H1 (cell line): Measurements from ENCODE around the gene GCSAM. TPM values are rescaled to one million over a fixed set of nuclear protein-coding genes. Genes with fewer than 3 reads are reported as not detected.

ENCODE experiments used
- CTCF ChIA-PET: fragments of 300-600 bp; sonication (Branson Sonifier 250); formaldehyde crosslinking; loops from one replicate; lab custom pipeline; 2021; ENCODE audit not compliant: partially characterized antibody; lab: Charles Lee
- POLR2A ChIA-PET: fragments of 300-600 bp; sonication (Branson Sonifier 250); formaldehyde crosslinking; loops from one replicate; lab custom pipeline; 2021; ENCODE audit warnings: inconsistent platforms; ENCODE audit not compliant: partially characterized antibody; lab: Charles Lee
- DNase-seq, 2 experiments: peaks; one replicate each; pipeline versions ENCODE4 v3.0.0 to v3.0.0-alpha.2; 2010 to 2022; ENCODE audit warnings: low spot score in 2 of 2, low read depth in 1 of 2, mixed read lengths in 1 of 2
- FAIRE-seq: peaks from 2 replicates; lab custom pipeline; 2011; peaks lifted over from hg19 to GRCh38; lab: Jason Lieb, UNC
- H2AFZ ChIP-seq: 2 replicates; pipeline ENCODE4 v1.8.1; 2012; ENCODE audit warnings: low read length, inconsistent platforms
- H2AK5ac ChIP-seq: 2 replicates; pipeline ENCODE4 v1.6.1; 2013; ENCODE audit warnings: low read depth, low read length
- H2BK120ac ChIP-seq: replicated peaks from 2 replicates; pipeline ENCODE3; 2013; ENCODE audit warnings: low read depth, low read length, inconsistent platforms
- H2BK12ac ChIP-seq: 2 replicates; pipeline ENCODE4 v1.6.1; 2013; ENCODE audit warnings: low read depth, low read length
- H2BK15ac ChIP-seq: 2 replicates; pipeline ENCODE4 v1.6.1; 2013; ENCODE audit warnings: low read length
- H2BK20ac ChIP-seq: 2 replicates; pipeline ENCODE4 v1.6.1; 2013; ENCODE audit warnings: low read length
- H2BK5ac ChIP-seq: 2 replicates; pipeline ENCODE4 v1.6.1; 2013; ENCODE audit warnings: low read depth, low read length
- H3K14ac ChIP-seq: 2 replicates; pipeline ENCODE4 v1.6.1; 2013; ENCODE audit warnings: inconsistent platforms; ENCODE audit not compliant: insufficient read length
- H3K18ac ChIP-seq: 2 replicates; pipeline ENCODE4 v1.6.1; 2013; ENCODE audit warnings: low read length; ENCODE audit errors: extremely low read depth
- H3K23ac ChIP-seq: 2 replicates; pipeline ENCODE4 v1.6.1; 2013; ENCODE audit warnings: inconsistent platforms; ENCODE audit not compliant: insufficient read length
- H3K23me2 ChIP-seq: 2 replicates; pipeline ENCODE4 v1.6.1; 2013; ENCODE audit warnings: low read depth, low read length
- H3K27ac ChIP-seq: 2 replicates; pipeline ENCODE4 v1.6.1; 2011; ENCODE audit warnings: low read depth, low read length, inconsistent platforms
- H3K27me3 ChIP-seq, 4 experiments: replicated peaks in 1 of 4; 1 replicate in 1 of 4; 2 replicates in 3 of 4; pipeline versions ENCODE4 v1.6.1 to v1.8.1; 2011 to 2013; ENCODE audit warnings: low read length in 3 of 4, mild to moderate bottlenecking in 3 of 4, inconsistent platforms in 2 of 4, mixed read lengths in 2 of 4, moderate library complexity in 1 of 4; ENCODE audit not compliant: control insufficient read depth in 3 of 4, insufficient read depth in 3 of 4; ENCODE audit errors: extremely low read depth in 1 of 4
- H3K36me3 ChIP-seq, 4 experiments: 2 replicates each; pipeline versions ENCODE4 v1.6.1 to v1.8.1; 2011 to 2013; ENCODE audit warnings: mild to moderate bottlenecking in 4 of 4, low read length in 3 of 4, moderate library complexity in 2 of 4, control low read depth in 1 of 4, inconsistent platforms in 1 of 4; ENCODE audit not compliant: insufficient read depth in 4 of 4, control insufficient read depth in 2 of 4
- H3K4ac ChIP-seq: replicated peaks from 2 replicates; pipeline ENCODE3; 2013; ENCODE audit warnings: low read length, low read depth, mixed read lengths, inconsistent platforms; ENCODE audit not compliant: insufficient read length
- H3K4me1 ChIP-seq, 4 experiments: replicated peaks in 1 of 4; 1 replicate in 1 of 4; 2 replicates in 3 of 4; pipeline versions ENCODE4 v1.6.1 to v1.8.1; 2011 to 2013; ENCODE audit warnings: low read length in 3 of 4, inconsistent platforms in 2 of 4, mixed read lengths in 1 of 4; ENCODE audit not compliant: insufficient read depth in 4 of 4, control insufficient read depth in 3 of 4
- H3K4me2 ChIP-seq, 2 experiments: 2 replicates each; pipeline versions ENCODE4 v1.6.1 to v1.8.1; 2011 to 2013; ENCODE audit warnings: low read depth in 2 of 2, low read length in 2 of 2, control low read depth in 1 of 2, inconsistent platforms in 1 of 2, mild to moderate bottlenecking in 1 of 2; ENCODE audit not compliant: insufficient read depth in 1 of 2
- H3K4me3 ChIP-seq, 4 experiments: fragments of 200-600, 300-600 bp in 1 of 4; sonication (generic), shearing (Covaris generic), sonication (Bioruptor Twin) in 1 of 4; 2 replicates each; pipeline versions ENCODE4 v1.5.1 to v1.8.1; 2011 to 2016; ENCODE audit warnings: low read length in 4 of 4, low read depth in 3 of 4, control low read depth in 2 of 4, inconsistent platforms in 2 of 4, mild to moderate bottlenecking in 2 of 4, mixed read lengths in 1 of 4, moderate library complexity in 1 of 4; ENCODE audit not compliant: insufficient read depth in 2 of 4; ENCODE audit errors: extremely low read depth in 1 of 4
- H3K56ac ChIP-seq: replicated peaks from 2 replicates; pipeline ENCODE3; 2013; ENCODE audit warnings: low read depth, mild to moderate bottlenecking, mixed read lengths, low read length, inconsistent platforms; ENCODE audit not compliant: insufficient read length
- H3K79me1 ChIP-seq: 2 replicates; pipeline ENCODE4 v1.6.1; 2013; ENCODE audit warnings: low read depth, low read length, control low read depth
- H3K79me2 ChIP-seq, 2 experiments: 2 replicates each; pipeline versions ENCODE4 v1.6.1 to v1.8.1; 2012 to 2013; ENCODE audit warnings: low read length in 2 of 2, mild to moderate bottlenecking in 2 of 2, inconsistent platforms in 1 of 2; ENCODE audit not compliant: insufficient read depth in 2 of 2, control insufficient read depth in 1 of 2
- H3K9ac ChIP-seq, 4 experiments: replicated peaks in 1 of 4; 1 replicate in 1 of 4; 2 replicates in 3 of 4; pipeline versions ENCODE4 v1.6.1 to v1.8.1; 2011 to 2013; ENCODE audit warnings: low read depth in 3 of 4, low read length in 3 of 4, control low read depth in 2 of 4, mild to moderate bottlenecking in 2 of 4, moderate library complexity in 2 of 4, inconsistent platforms in 1 of 4; ENCODE audit errors: extremely low read depth in 1 of 4
- H3K9me3 ChIP-seq, 2 experiments: 2 replicates each; pipeline versions ENCODE4 v1.6.1 to v1.8.1; 2012 to 2013; ENCODE audit warnings: mild to moderate bottlenecking in 2 of 2, moderate library complexity in 2 of 2, control low read depth in 1 of 2, inconsistent platforms in 1 of 2, low read depth in 1 of 2, low read length in 1 of 2, mixed read lengths in 1 of 2; ENCODE audit not compliant: insufficient read depth in 2 of 2
- H4K20me1 ChIP-seq, 2 experiments: replicated peaks in 1 of 2; 2 replicates each; pipeline versions ENCODE3 to v1.8.1; 2011 to 2013; ENCODE audit warnings: inconsistent platforms in 2 of 2, low read length in 2 of 2, mild to moderate bottlenecking in 1 of 2; ENCODE audit not compliant: insufficient read depth in 2 of 2, control insufficient read depth in 1 of 2
- H4K5ac ChIP-seq: 2 replicates; pipeline ENCODE4 v1.6.1; 2013; ENCODE audit warnings: low read length, low read depth, mixed read lengths, inconsistent platforms; ENCODE audit not compliant: insufficient read length
- H4K8ac ChIP-seq: 2 replicates; pipeline ENCODE4 v1.8.0; 2013; ENCODE audit warnings: mild to moderate bottlenecking, moderate library complexity, low read length, inconsistent platforms; ENCODE audit not compliant: insufficient read depth; ENCODE audit errors: extremely low read depth
- H4K91ac ChIP-seq: replicated peaks from 2 replicates; pipeline ENCODE3; 2013; ENCODE audit warnings: low read length, mixed read lengths, inconsistent platforms; ENCODE audit not compliant: insufficient read length
- EP300 ChIP-seq, 2 experiments: IDR thresholded peaks; 1 replicate in 1 of 2; 2 replicates in 1 of 2; pipeline ENCODE4 v1.6.1; 2011 to 2012; ENCODE audit warnings: low read depth in 2 of 2, low read length in 2 of 2, mild to moderate bottlenecking in 2 of 2, borderline replicate concordance in 1 of 2, inconsistent platforms in 1 of 2, moderate library complexity in 1 of 2
- HDAC6 ChIP-seq: IDR thresholded peaks from one replicate; pipeline ENCODE4 v1.7.1; 2012; ENCODE audit warnings: low read depth, mild to moderate bottlenecking, inconsistent platforms, low read length, moderate library complexity
- JUND ChIP-seq: IDR thresholded peaks from 2 replicates; pipeline ENCODE4 v1.6.1; 2011; ENCODE audit warnings: mild to moderate bottlenecking, improper control_type of control experiment, low read length
- KDM1A ChIP-seq: fragments of 200-600, 300-600 bp; sonication (generic); IDR thresholded peaks from 2 replicates; pipeline ENCODE4 v1.7.1; 2016; ENCODE audit warnings: mild to moderate bottlenecking, low read length, borderline replicate concordance
- RAD21 ChIP-seq, 2 experiments: IDR thresholded peaks in 1 of 2; conservative IDR thresholded peaks in 1 of 2; 2 replicates each; pipeline ENCODE4 v1.6.1; 2011; ENCODE audit warnings: low read depth in 2 of 2, low read length in 2 of 2, improper control_type of control experiment in 1 of 2, inconsistent platforms in 1 of 2, mild to moderate bottlenecking in 1 of 2, moderate library complexity in 1 of 2
- RFX5 ChIP-seq: IDR thresholded peaks from 2 replicates; pipeline ENCODE4 v1.6.1; 2011; ENCODE audit warnings: low read depth, low read length, improper control_type of control experiment, borderline replicate concordance
- RNF2 ChIP-seq: fragments of 200-900, 300-1000 bp; sonication (generic); IDR thresholded peaks from 2 replicates; pipeline ENCODE4 v1.7.1; 2016; ENCODE audit warnings: borderline replicate concordance, low read depth, mild to moderate bottlenecking, antibody characterized with exemption, low read length; ENCODE audit not compliant: poor library complexity, severe bottlenecking; ENCODE audit errors: missing control alignments
- SAP30 ChIP-seq: fragments of 300-600 bp; sonication (generic); IDR thresholded peaks from 2 replicates; pipeline ENCODE4 v1.7.1; 2012; ENCODE audit warnings: low read length, moderate library complexity, mild to moderate bottlenecking, inconsistent platforms; ENCODE audit not compliant: insufficient read depth, insufficient replicate concordance
- WGBS, 2 experiments: shearing (Covaris generic) in 1 of 2; methylation state at CpG; one replicate each; pipeline versions ENCODE4 v1.1.6 to v1.1.7; 2013 to 2015; ENCODE audit warnings: low lambda C conversion rate in 2 of 2, mixed read lengths in 2 of 2, inconsistent platforms in 1 of 2, low coverage in 1 of 2, missing lambda C conversion rate in 1 of 2; ENCODE audit not compliant: insufficient replicate concordance in 2 of 2, insufficient coverage in 1 of 2, insufficient read length in 1 of 2; ENCODE audit errors: extremely low coverage in 1 of 2, missing lambda C conversion rate in 1 of 2; 5-methylcytosine and 5-hydroxymethylcytosine counted together
- polyA plus RNA-seq, 7 experiments: library from polyadenylated mRNA; depleted of rRNA in 3 of 7; stranded (reverse) in 5 of 7; unstranded in 2 of 7; fragments of >200 nt in 5 of 7; fragments of 200-250 nt in 2 of 7; gene quantifications; 1 replicate in 5 of 7; 2 replicates in 1 of 7; 4 replicates in 1 of 7; pipeline versions ENCODE4 v1.2.1 to v1.2.3, GENCODE V29; 2011 to 2013; ENCODE audit warnings: missing spikeins in 2 of 7, mixed read lengths in 2 of 7
- total RNA-seq: library from RNA; stranded (reverse); fragmentation: NEBNext Ultra II Directional; extraction: Animal tissue kit (Norgen Biotek cat#: 25700); gene quantifications from 2 replicates; pipeline ENCODE4 v1.2.1, GENCODE V29; 2021

GCSAM gene
- total and polyA plus RNA-seq, 2 of the 8 experiments (the other 6 are each of a cell fraction or from before 2014, with no cell fraction given), result not detected

DNA sequence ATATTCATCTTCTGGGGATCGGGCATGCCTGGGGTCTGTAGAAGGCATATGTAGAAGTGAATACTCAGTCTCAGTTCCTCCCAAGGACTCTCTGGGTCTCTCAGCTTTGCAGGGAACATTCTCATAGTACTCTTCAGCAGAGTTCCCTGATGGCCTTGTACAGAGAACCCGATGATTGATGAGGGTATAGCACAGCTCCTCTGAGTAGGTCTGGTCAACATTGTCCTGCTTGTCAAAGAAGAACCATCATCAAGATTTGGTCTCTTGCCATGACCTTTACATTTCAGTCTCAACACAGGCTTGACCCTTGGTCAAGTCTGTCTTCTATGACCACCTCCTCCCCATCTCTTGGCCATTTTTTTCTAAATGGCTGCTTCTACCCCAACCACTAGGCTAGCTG, 9.5 kb downstream of the GCSAM start:
- no peak overlapping the region for H4K5ac ChIP-seq
- H3K23ac ChIP-seq, result no peak overlapping the region
- H2AFZ ChIP-seq, result no peak overlapping the region
- no peak overlapping the region for H3K56ac ChIP-seq
- FAIRE-seq, result no peak
- POLR2A ChIA-PET, result interaction anchor here (1.1 kb wide), 1 partner anchor 11 kb away, joined by 3 read pairs; no protein-coding TSS in a partner anchor
- CTCF ChIA-PET, result interaction anchor here (0.5 to 1.9 kb wide), 5 partner anchors 12 to 410 kb away, joined by 3 to 11 read pairs (median 3); no protein-coding TSS in a partner anchor
- no peak overlapping the region for H4K8ac ChIP-seq
- no peak overlapping the region for H2AK5ac ChIP-seq
- no peak overlapping the region for H3K4me2 ChIP-seq
- no peaks in the 10 kb centered on the region for H3K23me2 ChIP-seq
- no peaks in the 10 kb centered on the region; a peak in 1 of 8 replicates for H3K36me3 ChIP-seq
- no peak overlapping the region for H3K14ac ChIP-seq
- no peaks in the 10 kb centered on the region for H3K79me1 ChIP-seq
- no peak for DNase-seq
- H3K27me3 ChIP-seq, result no peaks in the 10 kb centered on the region
- H2BK5ac ChIP-seq, result no peak overlapping the region
- no peak overlapping the region for H2BK20ac ChIP-seq
- no peak overlapping the region for H3K18ac ChIP-seq
- no peaks in the 10 kb centered on the region for H3K9me3 ChIP-seq
- H3K4ac ChIP-seq, result no peak overlapping the region
- no peak overlapping the region for H3K4me3 ChIP-seq
- WGBS, 2 experiments, result 97% methylated on average over 2 of the region's 2 CpGs; no CpG with 5 or more reads in 1 of the 2 experiments
- no peak overlapping the region for H2BK15ac ChIP-seq
- H4K91ac ChIP-seq, result no peak overlapping the region
- no peak overlapping the region for H3K9ac ChIP-seq
- H3K79me2 ChIP-seq, result no peaks in the 10 kb centered on the region
- H2BK12ac ChIP-seq, result no peak overlapping the region
- H3K4me1 ChIP-seq, result peaks cover 0 to 20% (median 11%) of the 10 kb centered on the region in 4 experiments; a peak in 5 of 7 replicates
- no peak overlapping the region for H2BK120ac ChIP-seq
- no peaks in the 10 kb centered on the region for H4K20me1 ChIP-seq
- no peak overlapping the region for H3K27ac ChIP-seq
- no peak for TF ChIP-seq RNF2
- no peak for TF ChIP-seq HDAC6
- TF ChIP-seq KDM1A, result no peak
- TF ChIP-seq SAP30, result no peak
- TF ChIP-seq JUND, result no peak
- TF ChIP-seq EP300 (IDR thresholded peaks at IDR 0.05; ENCODE audit: borderline replicate concordance in 1 of 2, low read depth in 2 of 2, low read length in 2 of 2), result no peak
- no peak for TF ChIP-seq RFX5
- TF ChIP-seq RAD21 (IDR thresholded peaks at IDR 0.05 in 1 of 2, conservative IDR thresholded peaks at IDR 0.05 in 1 of 2; ENCODE audit: low read depth in 2 of 2, low read length in 2 of 2), result no peak
